Activated naive CD4-positive, alpha-beta T cell treated with anti-CD3 and anti-CD28 coated beads for 36 hours (primary cell): ENCODE data around the gene KIRREL1. TPM values are rescaled to one million over a fixed set of nuclear protein-coding genes. Genes with fewer than 3 reads are reported as not detected.

ENCODE experiments used
- CTCF ChIA-PET: fragments of 350-600 bp; sonication (Branson Sonifier 250); formaldehyde crosslinking; loops from one replicate; lab custom pipeline; 2021; ENCODE audit warnings: antibody characterized with exemption; lab: Charles Lee
- DNase-seq: peaks from one replicate; pipeline ENCODE4 v3.0.0-alpha.2; 2020
- H3K27ac Mint-ChIP-seq: one replicate; pipeline ENCODE4 v1.8.0; 2021; ENCODE audit warnings: mild to moderate bottlenecking, mixed read lengths
- H3K27me3 Mint-ChIP-seq: one replicate; pipeline ENCODE4 v1.8.0; 2021; ENCODE audit warnings: low read depth, mixed read lengths
- H3K36me3 Mint-ChIP-seq: one replicate; pipeline ENCODE4 v1.8.0; 2021; ENCODE audit warnings: low read depth, mixed read lengths
- H3K4me1 Mint-ChIP-seq: one replicate; pipeline ENCODE4 v1.8.0; 2021; ENCODE audit warnings: low read depth, mixed read lengths
- H3K4me3 Mint-ChIP-seq: one replicate; pipeline ENCODE4 v1.8.0; 2021; ENCODE audit warnings: mild to moderate bottlenecking, moderate library complexity, mixed read lengths
- H3K9me3 Mint-ChIP-seq: one replicate; pipeline ENCODE4 v1.8.0; 2021; ENCODE audit warnings: mixed read lengths
- intact Hi-C: fragments of 100-400 bp; cut with micrococcal nuclease; formaldehyde crosslinking; loops from one replicate; pipeline ENCODE4 v1.15.1; 2023
- total RNA-seq, 2 experiments: library from RNA; stranded (reverse); gene quantifications; one replicate each; pipeline ENCODE4 v1.2.3, GENCODE V29; 2021

Gene KIRREL1
- total RNA-seq, 2 experiments from 2014 or later: 0.05 TPM; not detected in 1

- Mint-ChIP-seq H3K4me3 (no peak overlapping the region), H3K27me3 (peaks cover 46% of the 10 kb centered on the region), H3K27ac (no peak overlapping the region), H3K4me1 (peaks cover 5% of the 10 kb centered on the region), H3K9me3 (no peaks in the 10 kb centered on the region), H3K36me3 (no peaks in the 10 kb centered on the region)
- CTCF ChIA-PET: interaction anchor here (0.5 to 1.0 kb wide), 3 partner anchors 92 to 524 kb away, joined by 3 read pairs; no protein-coding TSS in a partner anchor
- intact Hi-C loops: loop anchor here (10.0 kb wide), 1 partner anchor 1079 kb away; the partner anchor contains the start of gene AIM2
- no peak for DNase-seq
Measured at GRCh38 chr1:157995583-157996169, 2.2 kb downstream of the KIRREL1 start.

- H3K9me3 Mint-ChIP-seq: no peaks in the 10 kb centered on the region
- no peaks in the 10 kb centered on the region for H3K36me3 Mint-ChIP-seq
- CTCF ChIA-PET: interaction anchor here (1.0 kb wide), 1 partner anchor 91 kb away, joined by 3 read pairs; no protein-coding TSS in a partner anchor
- intact Hi-C loops: loop anchor here (10.0 kb wide), 1 partner anchor 1078 kb away; the partner anchor contains the start of gene AIM2
- H3K27ac Mint-ChIP-seq: no peak overlapping the region
- H3K27me3 Mint-ChIP-seq: peaks cover 43% of the 10 kb centered on the region
- H3K4me1 Mint-ChIP-seq: peaks cover 5% of the 10 kb centered on the region
- no peak overlapping the region for H3K4me3 Mint-ChIP-seq
- no peak for DNase-seq
Measured at GRCh38 chr1:157996433-157996832, 3.0 kb downstream of the KIRREL1 start.

GRCh38 chr1:158000507-158000906 lies 7.1 kb downstream of the KIRREL1 start:
- DNase-seq: no peak
- no peaks in the 10 kb centered on the region for H3K36me3 Mint-ChIP-seq

GRCh38 chr1:158002022-158002630 lies 8.7 kb downstream of the KIRREL1 start:
- Mint-ChIP-seq H3K9me3 (no peaks in the 10 kb centered on the region), H3K4me3 (no peak overlapping the region), H3K27ac (no peak overlapping the region), H3K4me1 (no peaks in the 10 kb centered on the region), H3K27me3 (peaks cover 10% of the 10 kb centered on the region), H3K36me3 (no peaks in the 10 kb centered on the region)
- DNase-seq: no peak
- CTCF ChIA-PET: no interaction called here
- intact Hi-C loops: no loop called here

More at GRCh38 chr1:158000507-158000906, 7.1 kb downstream of the KIRREL1 start:
- no peak overlapping the region for H3K27ac Mint-ChIP-seq
- peaks cover 14% of the 10 kb centered on the region for H3K27me3 Mint-ChIP-seq
- H3K4me1 Mint-ChIP-seq: no peaks in the 10 kb centered on the region
- CTCF ChIA-PET: interaction anchor here (0.7 to 0.9 kb wide), 3 partner anchors 113 to 143 kb away, joined by 3 read pairs; no protein-coding TSS in a partner anchor
- no peaks in the 10 kb centered on the region for H3K9me3 Mint-ChIP-seq
- intact Hi-C loops: no loop called here
- no peak overlapping the region for H3K4me3 Mint-ChIP-seq

- DNase-seq: no peak
- CTCF ChIA-PET: interaction anchor here (0.6 kb wide), 1 partner anchor 11 kb away, joined by 5 read pairs; no protein-coding TSS in a partner anchor
- Mint-ChIP-seq H3K9me3 (no peaks in the 10 kb centered on the region), H3K4me3 (no peak overlapping the region), H3K27ac (no peak overlapping the region), H3K4me1 (no peaks in the 10 kb centered on the region), H3K27me3 (peaks cover 8% of the 10 kb centered on the region), H3K36me3 (no peaks in the 10 kb centered on the region)
- intact Hi-C loops: no loop called here
Measured at GRCh38 chr1:158002631-158003405, 9.4 kb downstream of the KIRREL1 start.

- H3K4me3 Mint-ChIP-seq: no peak overlapping the region
Measured at GRCh38 chr1:158003406-158003800, 10.0 kb downstream of the KIRREL1 start.

GRCh38 chr1:158005224-158005623 lies 11.8 kb downstream of the KIRREL1 start:
- DNase-seq: no peak
- CTCF ChIA-PET: interaction anchor here (1.6 kb wide), 1 partner anchor 14 kb away, joined by 4 read pairs; no protein-coding TSS in a partner anchor
- H3K4me1 Mint-ChIP-seq: no peaks in the 10 kb centered on the region
- H3K9me3 Mint-ChIP-seq: no peaks in the 10 kb centered on the region
- peaks cover 6% of the 10 kb centered on the region for H3K27me3 Mint-ChIP-seq
- intact Hi-C loops: no loop called here
- no peak overlapping the region for H3K27ac Mint-ChIP-seq
- H3K36me3 Mint-ChIP-seq: no peaks in the 10 kb centered on the region
- no peak overlapping the region for H3K4me3 Mint-ChIP-seq

More at GRCh38 chr1:158003406-158003800, 10.0 kb downstream of the KIRREL1 start:
- no peaks in the 10 kb centered on the region for H3K36me3 Mint-ChIP-seq
- CTCF ChIA-PET: interaction anchor here (0.6 kb wide), 1 partner anchor 12 kb away, joined by 5 read pairs; no protein-coding TSS in a partner anchor
- no peak overlapping the region for H3K27ac Mint-ChIP-seq
- H3K4me1 Mint-ChIP-seq: no peaks in the 10 kb centered on the region
- H3K9me3 Mint-ChIP-seq: no peaks in the 10 kb centered on the region
- intact Hi-C loops: no loop called here
- no peak for DNase-seq
- H3K27me3 Mint-ChIP-seq: peaks cover 8% of the 10 kb centered on the region

- peaks cover 6% of the 10 kb centered on the region for H3K27me3 Mint-ChIP-seq
Measured at GRCh38 chr1:158007180-158007579, 13.7 kb downstream of the KIRREL1 start.

GRCh38 chr1:158007667-158008386 lies 14.4 kb downstream of the KIRREL1 start:
- intact Hi-C loops: no loop called here
- CTCF ChIA-PET: no interaction called here
- H3K27ac Mint-ChIP-seq: no peak overlapping the region
- H3K4me3 Mint-ChIP-seq: no peak overlapping the region
- H3K27me3 Mint-ChIP-seq: peaks cover 6% of the 10 kb centered on the region
- DNase-seq: no peak
- no peaks in the 10 kb centered on the region for H3K36me3 Mint-ChIP-seq
- H3K9me3 Mint-ChIP-seq: no peaks in the 10 kb centered on the region
- no peaks in the 10 kb centered on the region for H3K4me1 Mint-ChIP-seq

More at GRCh38 chr1:158007180-158007579, 13.7 kb downstream of the KIRREL1 start:
- intact Hi-C loops: no loop called here
- CTCF ChIA-PET: no interaction called here
- no peak overlapping the region for H3K27ac Mint-ChIP-seq
- DNase-seq: no peak
- H3K9me3 Mint-ChIP-seq: no peaks in the 10 kb centered on the region
- H3K4me1 Mint-ChIP-seq: no peaks in the 10 kb centered on the region
- H3K4me3 Mint-ChIP-seq: no peak overlapping the region
- no peaks in the 10 kb centered on the region for H3K36me3 Mint-ChIP-seq

GRCh38 chr1:158008630-158009029 lies 15.2 kb downstream of the KIRREL1 start:
- peaks cover 9% of the 10 kb centered on the region for H3K27me3 Mint-ChIP-seq
- H3K9me3 Mint-ChIP-seq: no peaks in the 10 kb centered on the region
- no peak for DNase-seq
- intact Hi-C loops: no loop called here
- H3K27ac Mint-ChIP-seq: no peak overlapping the region
- CTCF ChIA-PET: no interaction called here
- no peaks in the 10 kb centered on the region for H3K36me3 Mint-ChIP-seq
- no peaks in the 10 kb centered on the region for H3K4me1 Mint-ChIP-seq
- no peak overlapping the region for H3K4me3 Mint-ChIP-seq

GRCh38 chr1:158011714-158012113 lies 18.3 kb downstream of the KIRREL1 start:
- Mint-ChIP-seq H3K36me3 (no peaks in the 10 kb centered on the region), H3K9me3 (no peaks in the 10 kb centered on the region), H3K27ac (no peak overlapping the region), H3K27me3 (peaks cover 10% of the 10 kb centered on the region), H3K4me3 (no peak overlapping the region), H3K4me1 (no peaks in the 10 kb centered on the region)
- intact Hi-C loops: no loop called here
- CTCF ChIA-PET: interaction anchor here (1.0 to 1.4 kb wide), 2 partner anchors 25 to 48 kb away, joined by 4 read pairs; no protein-coding TSS in a partner anchor
- no peak for DNase-seq
